ENCODE measurements around the gene FRMD4A.
A peak's percentile ranks its signal among the peaks of the same experiment; 100 is the strongest.

Gene FRMD4A

DNA sequence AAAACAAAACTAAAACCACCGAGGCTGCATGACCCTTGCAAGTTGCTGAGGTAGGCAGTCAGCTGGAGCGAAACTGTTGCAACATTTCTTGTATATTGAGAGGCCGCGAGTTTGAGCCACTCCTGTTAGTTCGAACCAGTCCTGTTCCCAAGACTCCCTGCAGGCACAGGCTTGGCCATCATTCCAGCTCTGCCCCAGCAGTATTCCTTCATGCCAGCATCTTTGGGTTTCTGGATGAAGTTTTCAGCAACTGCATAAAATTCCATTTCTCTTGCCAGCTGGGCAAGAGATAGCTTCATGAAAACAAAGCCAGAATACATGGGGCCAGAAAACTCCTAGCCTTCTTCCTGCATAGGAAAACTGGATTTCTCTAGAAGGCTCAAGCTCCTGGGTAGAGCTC, 207.6 kb downstream of the FRMD4A start:
- no peak overlapping the region for H3K4me3 ChIP-seq (ENCODE audit: low read length)
- peak; percentile 39 for DNase-seq (ENCODE audit: low read depth)
- TF ChIP-seq, protein P1, sequence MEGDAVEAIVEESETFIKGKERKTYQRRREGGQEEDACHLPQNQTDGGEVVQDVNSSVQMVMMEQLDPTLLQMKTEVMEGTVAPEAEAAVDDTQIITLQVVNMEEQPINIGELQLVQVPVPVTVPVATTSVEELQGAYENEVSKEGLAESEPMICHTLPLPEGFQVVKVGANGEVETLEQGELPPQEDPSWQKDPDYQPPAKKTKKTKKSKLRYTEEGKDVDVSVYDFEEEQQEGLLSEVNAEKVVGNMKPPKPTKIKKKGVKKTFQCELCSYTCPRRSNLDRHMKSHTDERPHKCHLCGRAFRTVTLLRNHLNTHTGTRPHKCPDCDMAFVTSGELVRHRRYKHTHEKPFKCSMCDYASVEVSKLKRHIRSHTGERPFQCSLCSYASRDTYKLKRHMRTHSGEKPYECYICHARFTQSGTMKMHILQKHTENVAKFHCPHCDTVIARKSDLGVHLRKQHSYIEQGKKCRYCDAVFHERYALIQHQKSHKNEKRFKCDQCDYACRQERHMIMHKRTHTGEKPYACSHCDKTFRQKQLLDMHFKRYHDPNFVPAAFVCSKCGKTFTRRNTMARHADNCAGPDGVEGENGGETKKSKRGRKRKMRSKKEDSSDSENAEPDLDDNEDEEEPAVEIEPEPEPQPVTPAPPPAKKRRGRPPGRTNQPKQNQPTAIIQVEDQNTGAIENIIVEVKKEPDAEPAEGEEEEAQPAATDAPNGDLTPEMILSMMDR (IDR thresholded peaks at IDR 0.05; ENCODE audit: insufficient read depth, low read depth, low read length, missing control alignments): no peak

DNA sequence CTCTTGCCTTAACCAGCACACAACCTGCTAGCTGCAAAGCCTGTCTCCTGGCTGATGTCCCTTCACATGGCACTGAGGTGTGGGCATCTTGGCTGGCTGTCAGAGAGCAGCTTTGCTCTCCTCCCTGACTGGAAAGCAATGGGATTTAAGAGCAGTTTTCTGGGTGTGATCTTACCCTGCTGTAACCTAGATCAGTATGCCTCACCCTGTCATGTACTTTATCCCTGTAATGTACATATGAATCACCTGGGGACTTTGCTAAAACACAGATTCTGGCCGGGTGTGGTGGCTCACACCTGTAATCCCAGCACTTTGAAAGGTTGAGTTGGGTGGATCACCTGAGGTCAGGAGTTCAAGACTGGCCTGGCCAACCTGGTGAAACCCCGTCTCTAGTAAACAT, 209.9 kb downstream of the FRMD4A start:
- TF ChIP-seq, protein P1 (IDR thresholded peaks at IDR 0.05; ENCODE audit: insufficient read depth, low read depth, low read length, missing control alignments): no peak
- DNase-seq (ENCODE audit: low read depth): peak; percentile 17
- no peak overlapping the region for H3K4me3 ChIP-seq (ENCODE audit: low read length)

DNA sequence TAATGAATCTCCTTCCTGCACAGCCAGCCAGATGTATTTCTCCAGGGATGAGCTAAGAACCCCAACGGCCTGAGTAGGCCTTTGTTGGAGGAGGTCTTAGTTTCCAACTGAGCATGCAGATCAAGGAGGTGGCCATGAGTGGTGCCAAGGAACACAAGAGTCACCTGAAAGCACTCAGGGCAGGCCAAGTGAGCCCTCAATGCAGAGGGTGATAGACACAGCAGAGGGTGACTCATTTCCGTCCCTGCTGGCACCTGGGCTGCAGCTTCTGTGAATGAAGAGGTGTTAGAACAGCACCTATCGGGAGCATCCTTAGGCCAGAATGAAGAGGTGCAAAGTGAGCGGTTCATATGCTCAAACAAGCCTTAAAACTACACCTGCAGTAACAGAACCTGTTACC, 211.8 kb downstream of the FRMD4A start:
- TF ChIP-seq, protein P1 (IDR thresholded peaks at IDR 0.05; ENCODE audit: insufficient read depth, low read depth, low read length, missing control alignments): no peak
- no peak for DNase-seq (ENCODE audit: low read depth)
- no peak overlapping the region for H3K4me3 ChIP-seq (ENCODE audit: low read length)

DNA sequence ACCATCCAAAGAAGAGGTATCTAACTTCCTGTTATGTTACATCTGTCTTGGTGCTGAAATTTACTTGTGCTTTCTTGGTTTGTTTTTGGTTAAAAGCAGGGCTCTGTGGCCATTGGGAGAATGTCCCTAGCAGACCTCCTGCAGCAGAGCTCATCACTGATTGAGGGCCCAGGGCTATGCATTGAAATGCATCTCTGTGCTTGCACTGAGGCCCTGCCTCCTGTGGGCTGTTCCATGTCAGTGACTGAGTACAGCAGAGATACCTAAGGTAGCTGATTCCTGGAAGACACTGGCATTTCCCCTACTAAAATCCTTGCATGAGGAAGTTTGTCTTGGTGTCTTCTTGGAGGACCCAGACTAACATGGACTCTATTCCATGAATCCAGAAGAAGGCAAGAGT, 213.9 kb downstream of the FRMD4A start:
- no peak for DNase-seq (ENCODE audit: low read depth)
- TF ChIP-seq, protein P1 (IDR thresholded peaks at IDR 0.05; ENCODE audit: insufficient read depth, low read depth, low read length, missing control alignments): no peak
- H3K4me3 ChIP-seq (ENCODE audit: low read length): no peak overlapping the region

DNA sequence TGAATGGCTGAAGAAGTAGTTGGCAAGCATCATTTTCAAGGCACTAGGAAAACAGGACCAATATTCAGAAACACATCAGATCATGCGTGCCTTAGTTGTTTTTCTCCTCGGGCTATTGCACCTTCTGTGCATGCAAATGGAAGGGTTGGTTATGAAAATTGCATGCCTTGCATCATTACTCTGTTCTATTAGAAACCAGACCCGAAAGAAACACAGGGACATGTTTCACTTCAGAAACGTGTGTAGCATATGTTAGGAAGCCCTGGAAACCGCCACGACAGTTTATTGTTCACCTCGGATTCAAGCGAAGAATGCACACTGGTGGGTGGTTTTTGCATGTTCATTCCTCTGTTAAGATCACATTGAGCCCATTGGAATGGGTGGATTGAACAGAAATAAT, 214.7 kb downstream of the FRMD4A start:
- TF ChIP-seq, protein P1 (IDR thresholded peaks at IDR 0.05; ENCODE audit: insufficient read depth, low read depth, low read length, missing control alignments): no peak
- H3K4me3 ChIP-seq (ENCODE audit: low read length): no peak overlapping the region
- no peak for DNase-seq (ENCODE audit: low read depth)

DNA sequence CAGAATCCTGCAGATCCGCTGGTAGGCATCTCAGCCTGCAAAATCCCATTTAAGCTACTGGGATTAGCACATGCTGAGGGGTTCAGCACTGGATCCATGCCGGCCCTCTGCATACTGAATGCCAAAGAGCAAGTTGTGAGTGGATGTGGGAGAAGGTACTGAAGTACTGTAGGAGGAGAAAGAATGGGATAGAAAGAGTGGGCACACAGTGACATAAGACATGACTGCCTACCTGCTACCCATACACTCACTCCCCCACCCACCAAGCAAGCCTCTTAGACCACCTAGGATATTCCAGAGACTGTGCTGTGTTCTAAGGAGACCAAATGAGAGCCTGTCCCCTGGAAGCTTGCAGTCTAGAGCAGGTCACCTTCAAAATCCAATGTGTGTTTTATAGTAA, 215.9 kb downstream of the FRMD4A start:
- no peak overlapping the region for H3K4me3 ChIP-seq (ENCODE audit: low read length)
- no peak for DNase-seq (ENCODE audit: low read depth)
- TF ChIP-seq, protein P1 (IDR thresholded peaks at IDR 0.05; ENCODE audit: insufficient read depth, low read depth, low read length, missing control alignments): no peak

DNA sequence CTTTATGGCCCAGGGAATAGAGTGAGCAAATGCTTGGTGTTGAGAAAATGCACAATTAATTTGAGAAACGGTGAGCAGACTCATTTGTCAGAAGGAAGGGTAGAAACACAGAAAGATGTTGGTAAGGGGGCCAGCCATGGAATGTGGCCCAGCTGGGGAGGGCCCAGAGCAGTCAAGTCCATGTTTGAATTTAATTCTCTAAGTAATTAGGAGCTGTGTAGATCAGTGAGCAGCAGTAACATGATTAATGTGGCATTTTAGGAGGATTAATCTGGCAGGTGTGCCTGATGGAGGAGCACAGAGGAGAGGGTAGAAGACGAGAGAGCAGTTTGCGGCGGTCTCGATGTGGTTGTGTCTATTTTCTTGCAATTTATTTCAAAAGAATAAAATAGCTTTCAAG, 218.7 kb downstream of the FRMD4A start:
- no peak overlapping the region for H3K4me3 ChIP-seq (ENCODE audit: low read length)
- TF ChIP-seq, protein P1 (IDR thresholded peaks at IDR 0.05; ENCODE audit: insufficient read depth, low read depth, low read length, missing control alignments): no peak
- no peak for DNase-seq (ENCODE audit: low read depth)

Data from epithelial cell of esophagus (primary cell).